GM21737 (cell line): ENCODE measurements around the gene CST9.

ENCODE experiments used
- ATAC-seq: cut with Tn5 transposase; IDR thresholded peaks from one replicate; pipeline ENCODE4 v1.9.1; 2021; ENCODE audit warnings: mild to moderate bottlenecking, moderate library complexity; ENCODE audit not compliant: unreplicated experiment

Gene CST9

DNA sequence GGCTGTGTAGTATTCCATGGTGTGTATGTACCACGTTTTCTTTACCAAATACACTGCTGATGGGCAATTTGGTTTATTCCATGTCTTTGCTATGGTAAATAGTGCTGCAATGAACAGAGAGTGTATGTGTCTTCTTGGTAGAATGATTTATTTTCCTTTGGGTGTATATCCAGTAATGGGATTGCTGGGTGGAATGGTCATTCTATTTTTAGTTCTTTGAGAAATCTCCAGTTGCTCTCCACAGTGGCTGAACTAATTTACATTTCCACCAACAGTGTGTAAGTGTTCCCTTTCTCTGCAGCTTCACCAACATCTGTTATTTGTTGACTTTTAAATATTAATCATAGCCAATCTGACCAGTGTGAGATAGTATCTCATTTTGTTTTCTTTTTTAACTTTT, 51.3 kb downstream of the CST9 start:
- no peak for ATAC-seq
